Measurements from ENCODE around the gene MED4.

- TF ChIP-seq POLR2AphosphoS5 (IDR thresholded peaks at IDR 0.05) (no peak), POLR2A (IDR thresholded peaks at IDR 0.05) (no peak), CTCF (IDR thresholded peaks at IDR 0.05 in 8 of 11, conservative IDR thresholded peaks at IDR 0.05 in 3 of 11) (no peak)
Observed at GRCh38 chr13:48055712-48056111, 39.2 kb downstream of the MED4 start.

Data from spleen (tissue), 7 donors.